HepG2 (cell line): ENCODE results near the gene FAM170B. TPM values are rescaled to one million over a fixed set of nuclear protein-coding genes. Genes with fewer than 3 reads are reported as not detected.

Source experiments
- ATAC-seq: fragments of 200-7000 bp; cut with Tn5 transposase; 3 replicates; pipeline ENCODE4 v1.9.1; 2020; ENCODE audit warnings: mild to moderate bottlenecking, moderate library complexity
- BruUV-seq: library from RNA; stranded (reverse); fragments of 400-500 nt; replicated peaks from 2 replicates; lab custom pipeline; 2021; lab: Mats Ljungman, UMichigan
- CTCF ChIA-PET: fragments of 300-600 bp; formaldehyde crosslinking; extraction: SDS; loops from one replicate; lab custom pipeline; 2021; ENCODE audit warnings: low total read pairs, inconsistent platforms, low intra/inter-chr PET ratio; lab: Yijun Ruan, JAX
- POLR2A ChIA-PET: fragments of 350-600 bp; sonication (Branson Sonifier 250); formaldehyde crosslinking; loops from one replicate; lab custom pipeline; 2020; ENCODE audit warnings: antibody characterized with exemption, inconsistent platforms; lab: Yijun Ruan, JAX
- DNase-seq: peaks from one replicate; pipeline ENCODE4 v3.0.0-alpha.2; 2015; ENCODE audit warnings: low spot score
- FAIRE-seq: peaks from 3 replicates; lab custom pipeline; 2011; peaks lifted over from hg19 to GRCh38; lab: Jason Lieb, UNC
- H2AFZ ChIP-seq: one replicate; pipeline ENCODE4 v1.6.1; 2011; ENCODE audit warnings: low read length, inconsistent platforms
- H3K27ac ChIP-seq: fragments of 300-600 bp; 3 replicates; pipeline ENCODE4 v1.8.0; 2011; ENCODE audit warnings: mixed run types, mild to moderate bottlenecking, mixed read lengths, low read length, inconsistent platforms; ENCODE audit not compliant: insufficient read depth; ENCODE audit errors: extremely low read length
- H3K27me3 ChIP-seq, 2 experiments: fragments of 200-600 bp in 1 of 2; 2 replicates in 1 of 2; 3 replicates in 1 of 2; pipeline versions ENCODE4 v1.6.0 to v1.8.0; 2011; ENCODE audit warnings: low read length in 2 of 2, mild to moderate bottlenecking in 2 of 2, moderate library complexity in 2 of 2, inconsistent platforms in 1 of 2; ENCODE audit not compliant: insufficient read depth in 2 of 2, control insufficient read depth in 1 of 2
- H3K36me3 ChIP-seq, 2 experiments: fragments of 200-600 bp in 1 of 2; replicated peaks in 1 of 2; 2 replicates in 1 of 2; 3 replicates in 1 of 2; pipeline versions ENCODE4 v1.5.1 to v1.8.0; 2011; ENCODE audit warnings: low read length in 2 of 2, inconsistent platforms in 1 of 2; ENCODE audit not compliant: insufficient read depth in 2 of 2, control insufficient read depth in 1 of 2
- H3K4me1 ChIP-seq: 2 replicates; pipeline ENCODE4 v1.5.1; 2012; ENCODE audit warnings: low read length, inconsistent platforms; ENCODE audit not compliant: insufficient read depth
- H3K4me2 ChIP-seq: 2 replicates; pipeline ENCODE4 v1.6.0; 2011; ENCODE audit warnings: low read depth, low read length, inconsistent platforms
- H3K4me3 ChIP-seq, 3 experiments: fragments of 200-600 bp in 1 of 3; sonication (generic), shearing (Covaris generic) in 1 of 3; replicated peaks in 1 of 3; 2 replicates each; pipeline ENCODE4 v1.5.1; 2011 to 2016; ENCODE audit warnings: low read length in 3 of 3, inconsistent platforms in 2 of 3, low read depth in 2 of 3, mild to moderate bottlenecking in 2 of 3, control low read depth in 1 of 3, mixed read lengths in 1 of 3; ENCODE audit not compliant: insufficient read depth in 1 of 3
- H3K79me2 ChIP-seq: one replicate; pipeline ENCODE4 v1.6.1; 2011; ENCODE audit warnings: low read length, inconsistent platforms; ENCODE audit not compliant: insufficient read depth
- H3K9ac ChIP-seq: 2 replicates; pipeline ENCODE4 v1.6.0; 2011; ENCODE audit warnings: mild to moderate bottlenecking, low read depth, low read length, inconsistent platforms; ENCODE audit not compliant: insufficient read depth
- H3K9me3 ChIP-seq: 2 replicates; pipeline ENCODE4 v1.5.1; 2012; ENCODE audit warnings: mild to moderate bottlenecking, low read length
- H4K20me1 ChIP-seq: 2 replicates; pipeline ENCODE4 v1.6.0; 2011; ENCODE audit warnings: inconsistent platforms, mild to moderate bottlenecking, low read length, moderate library complexity; ENCODE audit not compliant: insufficient read depth
- AGO2 ChIP-seq: fragments of 200-400 bp; formaldehyde crosslinking; optimal IDR thresholded peaks from 2 replicates; pipeline ENCODE3; 2017; ENCODE audit warnings: mild to moderate bottlenecking, low read depth, low read length, moderate library complexity
- HNRNPK ChIP-seq: fragments of 200-400 bp; formaldehyde crosslinking; IDR thresholded peaks from 2 replicates; pipeline ENCODE4 v1.6.1; 2018; ENCODE audit warnings: low read length, low read depth, moderate library complexity, mild to moderate bottlenecking; ENCODE audit not compliant: poor library complexity, severe bottlenecking
- TBP ChIP-seq: sonication (generic); formaldehyde crosslinking; IDR thresholded peaks from 2 replicates; pipeline ENCODE4 v1.5.0; 2020; ENCODE audit warnings: missing genetic modification reagents
- ZFP36 ChIP-seq: fragments of 150-350 bp; IDR thresholded peaks from 2 replicates; pipeline ENCODE4 v1.6.1; 2018; ENCODE audit warnings: borderline replicate concordance, low read length, low read depth; ENCODE audit not compliant: partially characterized antibody
- ZFP36L2 ChIP-seq: sonication (generic); formaldehyde crosslinking; IDR thresholded peaks from 2 replicates; pipeline ENCODE4 v1.4.0; 2020; ENCODE audit warnings: missing genetic modification reagents
- ZFP82 ChIP-seq: sonication (generic); formaldehyde crosslinking; IDR thresholded peaks from 2 replicates; pipeline ENCODE4 v1.5.1; 2020; ENCODE audit warnings: mild to moderate bottlenecking, missing genetic modification reagents, borderline replicate concordance
- ZNF224 ChIP-seq: sonication (generic); formaldehyde crosslinking; IDR thresholded peaks from 2 replicates; pipeline ENCODE4 v1.5.0; 2020; ENCODE audit warnings: mild to moderate bottlenecking, missing genetic modification reagents
- ZNF337 ChIP-seq: sonication (generic); formaldehyde crosslinking; IDR thresholded peaks from 2 replicates; pipeline ENCODE4 v1.5.1; 2020; ENCODE audit warnings: missing genetic modification reagents, low read depth, mild to moderate bottlenecking, borderline replicate concordance
- ZNF382 ChIP-seq: sonication (generic); formaldehyde crosslinking; IDR thresholded peaks from 2 replicates; pipeline ENCODE4 v1.5.0; 2020; ENCODE audit warnings: missing genetic modification reagents, mild to moderate bottlenecking, borderline replicate concordance
- ZNF691 ChIP-seq: sonication (generic); formaldehyde crosslinking; IDR thresholded peaks from 2 replicates; pipeline ENCODE4 v1.4.0; 2020; ENCODE audit warnings: missing genetic modification reagents, low read depth, mild to moderate bottlenecking, borderline replicate concordance
- ZNF703 ChIP-seq: sonication (generic); formaldehyde crosslinking; IDR thresholded peaks from 2 replicates; pipeline ENCODE4 v1.5.1; 2020; ENCODE audit warnings: missing genetic modification reagents, mild to moderate bottlenecking, moderate library complexity, borderline replicate concordance
- ZSCAN30 ChIP-seq: sonication (generic); formaldehyde crosslinking; IDR thresholded peaks from 2 replicates; pipeline ENCODE4 v1.5.0; 2020; ENCODE audit warnings: mild to moderate bottlenecking, missing genetic modification reagents
- WGBS: methylation state at CpG from one replicate; pipeline ENCODE4 v1.1.6; 2017; ENCODE audit warnings: low lambda C conversion rate; 5-methylcytosine and 5-hydroxymethylcytosine counted together
- in situ Hi-C: cut with HindIII; loops from 2 replicates; pipeline ENCODE4 v1.10.0; 2017; ENCODE audit warnings: low pct_unique_long_range_greater_than_20kb; ENCODE audit not compliant: extremely low pct_ligation_motif_present
- intact Hi-C: fragments of 100-400 bp; cut with micrococcal nuclease; formaldehyde crosslinking; loops from one replicate; pipeline ENCODE4 v1.10.0; 2022; ENCODE audit not compliant: unreplicated experiment
- polyA plus RNA-seq, 8 experiments: library from polyadenylated mRNA; depleted of rRNA in 3 of 8; stranded (reverse) in 7 of 8; unstranded in 1 of 8; fragments of >200 nt; fragmentation: Illumina TruSeq in 4 of 8; extraction: Trizol in 4 of 8; gene quantifications; 2 replicates each; pipeline versions ENCODE4 v1.2.1 to v1.2.3, GENCODE V29; 2011 to 2016; ENCODE audit warnings: low read depth in 4 of 8, missing spikeins in 1 of 8, mixed read lengths in 1 of 8; ENCODE audit not compliant: insufficient read depth in 1 of 8
- total RNA-seq, 5 experiments: library from RNA; depleted of rRNA; stranded (reverse); fragments of >200 nt; fragmentation: Illumina TruSeq; extraction: Trizol; gene quantifications; 2 replicates each; pipeline ENCODE4 v1.2.3, GENCODE V29; 2016; ENCODE audit warnings: low read depth in 1 of 5
- TF ChIP-seq, protein P1 (sequence below): sonication (generic); formaldehyde crosslinking; IDR thresholded peaks from 2 replicates; pipeline ENCODE4 v1.8.1; 2023; ENCODE audit warnings: missing genetic modification reagents, inconsistent platforms, borderline replicate concordance

Gene FAM170B
- total and polyA plus RNA-seq, 2 of the 13 experiments (the other 11 are each of a cell fraction or from before 2014, with no cell fraction given): not detected

DNA sequence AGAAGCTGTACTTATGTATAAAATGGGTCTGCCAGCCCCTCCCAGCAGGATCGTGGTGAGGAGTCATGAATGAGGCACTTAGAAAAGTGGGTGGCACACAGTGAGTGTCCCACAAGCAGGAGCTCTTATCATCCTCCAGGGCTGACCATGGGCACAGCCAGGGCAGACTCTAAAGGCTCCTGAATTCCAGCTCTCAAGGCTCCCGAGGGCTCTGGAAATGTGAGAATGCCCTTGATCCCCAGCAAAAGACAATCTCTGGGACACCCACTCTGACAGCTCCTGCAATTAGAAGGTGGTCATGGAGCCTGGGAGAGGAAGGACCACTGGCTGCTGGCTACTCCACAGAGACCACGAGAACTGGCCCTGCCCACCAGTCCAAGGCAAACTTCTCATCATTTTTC lies 20.1 kb downstream of the FAM170B start:
- Histone ChIP-seq H3K36me3 (no peaks in the 10 kb centered on the region), H2AFZ (no peak overlapping the region), H3K4me2 (no peak overlapping the region), H3K27me3 (peaks cover 2 to 8% of the 10 kb centered on the region in 2 experiments; a peak in 2 of 5 replicates), H3K9me3 (no peaks in the 10 kb centered on the region), H3K4me3 (no peak overlapping the region), H3K4me1 (no peaks in the 10 kb centered on the region), H4K20me1 (no peaks in the 10 kb centered on the region), H3K79me2 (no peaks in the 10 kb centered on the region), H3K9ac (no peak overlapping the region), H3K27ac (no peak overlapping the region)
- intact Hi-C loops: no loop called here
- DNase-seq (no peak), FAIRE-seq (no peak), ATAC-seq (no peak)
- ChIA-PET CTCF (no interaction called here), POLR2A (no interaction called here)
- no TSS peak for BruUV-seq
- no peak for TF ChIP-seq ZFP82 (CRISPR knock-in tag)
- TF ChIP-seq HNRNPK: no peak
- TF ChIP-seq ZNF382: no peak
- no peak for TF ChIP-seq ZFP36L2
- no peak for TF ChIP-seq ZNF703 (CRISPR knock-in tag)
- in situ Hi-C loops: no loop called here
- WGBS: 38% methylated on average over 2 of the region's 3 CpGs

- 6% methylated on average over 1 of the region's 3 CpGs for WGBS
Measured at GRCh38 chr10:49112851-49113250, 21.0 kb downstream of the FAM170B start.

More at GRCh38 chr10:49112851-49113250, 21.0 kb downstream of the FAM170B start:
- no peak overlapping the region for H3K27ac ChIP-seq
- no peaks in the 10 kb centered on the region for H3K79me2 ChIP-seq
- FAIRE-seq: no peak
- CTCF ChIA-PET: no interaction called here
- BruUV-seq: no TSS peak
- no peaks in the 10 kb centered on the region for H3K4me1 ChIP-seq
- ATAC-seq: no peak
- H3K4me3 ChIP-seq: no peak overlapping the region
- no peak for DNase-seq
- H2AFZ ChIP-seq: no peak overlapping the region
- H3K9me3 ChIP-seq: no peaks in the 10 kb centered on the region
- no peak overlapping the region for H3K9ac ChIP-seq
- no peak overlapping the region for H3K4me2 ChIP-seq
- TF ChIP-seq ZNF691 (CRISPR knock-in tag) (no peak), ZSCAN30 (CRISPR knock-in tag) (no peak), ZFP36 (no peak), ZNF224 (CRISPR knock-in tag) (no peak), ZNF337 (no peak), TBP (no peak), AGO2 (no peak)
- TF ChIP-seq, protein P1, sequence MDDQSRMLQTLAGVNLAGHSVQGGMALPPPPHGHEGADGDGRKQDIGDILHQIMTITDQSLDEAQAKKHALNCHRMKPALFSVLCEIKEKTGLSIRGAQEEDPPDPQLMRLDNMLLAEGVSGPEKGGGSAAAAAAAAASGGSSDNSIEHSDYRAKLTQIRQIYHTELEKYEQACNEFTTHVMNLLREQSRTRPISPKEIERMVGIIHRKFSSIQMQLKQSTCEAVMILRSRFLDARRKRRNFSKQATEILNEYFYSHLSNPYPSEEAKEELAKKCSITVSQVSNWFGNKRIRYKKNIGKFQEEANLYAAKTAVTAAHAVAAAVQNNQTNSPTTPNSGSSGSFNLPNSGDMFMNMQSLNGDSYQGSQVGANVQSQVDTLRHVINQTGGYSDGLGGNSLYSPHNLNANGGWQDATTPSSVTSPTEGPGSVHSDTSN (CRISPR knock-in tag): no peak
- no peaks in the 10 kb centered on the region for H3K36me3 ChIP-seq
- in situ Hi-C loops: no loop called here
- peaks cover 2 to 8% of the 10 kb centered on the region in 2 experiments; a peak in 2 of 5 replicates for H3K27me3 ChIP-seq
- no peaks in the 10 kb centered on the region for H4K20me1 ChIP-seq
- POLR2A ChIA-PET: no interaction called here
- intact Hi-C loops: no loop called here
